ENCODE data around the gene CDH4.

Gene CDH4

GRCh38 chr20:61359254-61359653 is 107.2 kb downstream of the CDH4 start:
- H3K27ac ChIP-seq: no peak overlapping the region
- no peaks in the 10 kb centered on the region for H3K9me3 ChIP-seq
- TF ChIP-seq, protein P1, sequence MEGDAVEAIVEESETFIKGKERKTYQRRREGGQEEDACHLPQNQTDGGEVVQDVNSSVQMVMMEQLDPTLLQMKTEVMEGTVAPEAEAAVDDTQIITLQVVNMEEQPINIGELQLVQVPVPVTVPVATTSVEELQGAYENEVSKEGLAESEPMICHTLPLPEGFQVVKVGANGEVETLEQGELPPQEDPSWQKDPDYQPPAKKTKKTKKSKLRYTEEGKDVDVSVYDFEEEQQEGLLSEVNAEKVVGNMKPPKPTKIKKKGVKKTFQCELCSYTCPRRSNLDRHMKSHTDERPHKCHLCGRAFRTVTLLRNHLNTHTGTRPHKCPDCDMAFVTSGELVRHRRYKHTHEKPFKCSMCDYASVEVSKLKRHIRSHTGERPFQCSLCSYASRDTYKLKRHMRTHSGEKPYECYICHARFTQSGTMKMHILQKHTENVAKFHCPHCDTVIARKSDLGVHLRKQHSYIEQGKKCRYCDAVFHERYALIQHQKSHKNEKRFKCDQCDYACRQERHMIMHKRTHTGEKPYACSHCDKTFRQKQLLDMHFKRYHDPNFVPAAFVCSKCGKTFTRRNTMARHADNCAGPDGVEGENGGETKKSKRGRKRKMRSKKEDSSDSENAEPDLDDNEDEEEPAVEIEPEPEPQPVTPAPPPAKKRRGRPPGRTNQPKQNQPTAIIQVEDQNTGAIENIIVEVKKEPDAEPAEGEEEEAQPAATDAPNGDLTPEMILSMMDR (IDR thresholded peaks at IDR 0.05): no peak
- H3K4me3 ChIP-seq (ENCODE audit: low read depth in 1 of 2, low read length in 1 of 2): no peak overlapping the region
- no peaks in the 10 kb centered on the region for H3K4me1 ChIP-seq (ENCODE audit: control insufficient read depth in 1 of 2, insufficient read depth in 1 of 2, low read depth in 1 of 2, low read length in 1 of 2)
- H3K27me3 ChIP-seq: no peaks in the 10 kb centered on the region
- no peaks in the 10 kb centered on the region for H3K36me3 ChIP-seq

DNA sequence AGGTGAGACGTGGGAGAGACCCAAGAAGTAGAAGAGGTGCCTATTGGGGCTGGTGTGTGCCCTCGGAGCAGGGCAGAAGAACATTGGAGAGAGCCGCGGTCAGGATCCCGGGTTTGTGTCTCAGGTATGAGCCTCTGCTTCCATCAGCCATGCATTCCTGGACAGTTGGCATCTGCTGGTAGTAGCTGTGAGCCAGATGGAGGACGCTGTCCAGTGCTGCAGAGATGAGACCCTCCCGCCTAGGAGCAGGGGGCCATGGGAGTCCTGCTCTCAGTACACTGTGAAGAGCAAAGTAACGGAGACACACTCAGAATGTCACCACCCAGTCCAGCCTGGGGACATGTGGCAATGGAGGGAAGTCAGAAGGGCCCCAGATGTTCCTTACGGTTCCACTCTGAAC is 108.2 kb downstream of the CDH4 start:
- H3K27ac ChIP-seq: no peak overlapping the region
- no peaks in the 10 kb centered on the region for H3K36me3 ChIP-seq
- H3K9me3 ChIP-seq: no peaks in the 10 kb centered on the region
- no peak overlapping the region for H3K4me3 ChIP-seq (ENCODE audit: low read depth in 1 of 2, low read length in 1 of 2)
- TF ChIP-seq, protein P1 (IDR thresholded peaks at IDR 0.05): no peak
- no peaks in the 10 kb centered on the region for H3K27me3 ChIP-seq
- no peaks in the 10 kb centered on the region for H3K4me1 ChIP-seq (ENCODE audit: control insufficient read depth in 1 of 2, insufficient read depth in 1 of 2, low read depth in 1 of 2, low read length in 1 of 2)

DNA sequence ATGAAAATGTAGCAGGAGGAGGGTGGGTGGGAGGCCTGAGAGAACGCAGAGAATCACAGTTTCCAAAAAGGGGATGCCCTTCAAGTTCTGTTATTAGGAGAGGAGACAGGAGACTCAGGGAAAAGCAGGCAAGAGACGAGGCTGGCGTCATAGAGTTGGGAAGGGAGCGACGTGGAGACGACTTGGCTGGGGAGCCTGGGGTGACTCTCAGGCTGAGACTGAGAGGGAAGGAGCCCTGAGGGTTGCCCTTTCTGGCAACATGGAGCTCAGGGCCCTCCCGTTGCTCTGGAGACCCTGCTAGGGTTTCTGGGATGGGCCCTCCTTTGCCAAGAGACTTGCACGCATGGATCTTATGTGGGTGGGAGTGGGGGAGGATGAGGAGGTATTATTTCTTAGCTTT is 108.9 kb downstream of the CDH4 start:
- Histone ChIP-seq H3K4me3 (ENCODE audit: low read depth in 1 of 2, low read length in 1 of 2) (no peak overlapping the region), H3K4me1 (ENCODE audit: control insufficient read depth in 1 of 2, insufficient read depth in 1 of 2, low read depth in 1 of 2, low read length in 1 of 2) (no peaks in the 10 kb centered on the region), H3K27ac (no peak overlapping the region), H3K36me3 (no peaks in the 10 kb centered on the region), H3K27me3 (no peaks in the 10 kb centered on the region), H3K9me3 (no peaks in the 10 kb centered on the region)
- TF ChIP-seq, protein P1 (IDR thresholded peaks at IDR 0.05): no peak

- H3K27me3 ChIP-seq: no peaks in the 10 kb centered on the region
- no peak overlapping the region for H3K4me3 ChIP-seq (ENCODE audit: low read depth in 1 of 2, low read length in 1 of 2)
- H3K4me1 ChIP-seq (ENCODE audit: control insufficient read depth in 1 of 2, insufficient read depth in 1 of 2, low read depth in 1 of 2, low read length in 1 of 2): no peaks in the 10 kb centered on the region
- H3K27ac ChIP-seq: no peak overlapping the region
- H3K36me3 ChIP-seq: no peaks in the 10 kb centered on the region
- TF ChIP-seq, protein P1 (IDR thresholded peaks at IDR 0.05): no peak
- H3K9me3 ChIP-seq: no peaks in the 10 kb centered on the region
Measured at GRCh38 chr20:61361501-61361900, 109.4 kb downstream of the CDH4 start.

DNA sequence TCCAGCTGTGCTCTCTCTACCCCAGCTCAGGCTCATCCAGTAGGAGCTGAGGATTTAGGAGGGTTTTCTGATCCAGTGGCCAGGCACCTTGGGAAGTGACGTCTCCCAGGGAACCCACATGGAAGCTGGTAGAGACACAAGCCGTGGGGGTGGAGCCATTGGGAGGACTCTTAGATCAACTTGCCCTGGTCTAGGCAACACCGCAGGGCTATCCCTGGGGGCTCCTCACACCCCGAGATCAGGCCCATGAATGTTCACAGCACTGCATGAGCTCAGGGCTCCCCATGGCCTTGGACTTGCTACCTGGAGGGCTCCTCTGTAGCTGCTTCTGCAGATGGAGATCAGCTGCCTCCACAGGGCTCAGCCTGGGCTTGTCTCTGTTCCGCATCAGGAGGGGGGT is 112.1 kb downstream of the CDH4 start:
- H3K4me3 ChIP-seq (ENCODE audit: low read depth in 1 of 2, low read length in 1 of 2): no peak overlapping the region
- H3K36me3 ChIP-seq: no peaks in the 10 kb centered on the region
- H3K4me1 ChIP-seq (ENCODE audit: control insufficient read depth in 1 of 2, insufficient read depth in 1 of 2, low read depth in 1 of 2, low read length in 1 of 2): no peaks in the 10 kb centered on the region
- H3K27me3 ChIP-seq: no peaks in the 10 kb centered on the region
- TF ChIP-seq, protein P1 (IDR thresholded peaks at IDR 0.05): no peak
- H3K9me3 ChIP-seq: no peaks in the 10 kb centered on the region
- no peak overlapping the region for H3K27ac ChIP-seq

GRCh38 chr20:61366914-61367313 is 114.9 kb downstream of the CDH4 start:
- TF ChIP-seq, protein P1 (IDR thresholded peaks at IDR 0.05): no peak
- Histone ChIP-seq H3K4me1 (ENCODE audit: control insufficient read depth in 1 of 2, insufficient read depth in 1 of 2, low read depth in 1 of 2, low read length in 1 of 2) (no peaks in the 10 kb centered on the region), H3K9me3 (no peaks in the 10 kb centered on the region), H3K27me3 (no peaks in the 10 kb centered on the region), H3K36me3 (no peaks in the 10 kb centered on the region), H3K4me3 (ENCODE audit: low read depth in 1 of 2, low read length in 1 of 2) (no peak overlapping the region), H3K27ac (no peak overlapping the region)
